GM19035 (cell line): Measurements from ENCODE around the gene LRP3.
A peak's percentile ranks its signal among the peaks of the same experiment; 100 is the strongest.

ENCODE experiments used
- ATAC-seq: cut with Tn5 transposase; IDR thresholded peaks from one replicate; pipeline ENCODE4 v1.9.1; 2021; ENCODE audit not compliant: unreplicated experiment

Gene LRP3

GRCh38 chr19:33235269-33235995 is 41.3 kb downstream of the LRP3 start:
- peak; percentile 75 for ATAC-seq

GRCh38 chr19:33235996-33236350 is 41.8 kb downstream of the LRP3 start:
- no peak for ATAC-seq

GRCh38 chr19:33236696-33237390 is 42.7 kb downstream of the LRP3 start:
- ATAC-seq: no peak

- ATAC-seq: no peak
These were observed 44.5 kb downstream of the LRP3 start for GRCh38 chr19:33238481-33239149.

- no peak for ATAC-seq
These were observed 45.3 kb downstream of the LRP3 start for GRCh38 chr19:33239223-33239975.

- ATAC-seq: no peak
These were observed 46.1 kb downstream of the LRP3 start for GRCh38 chr19:33240181-33240771.

- no peak for ATAC-seq
These were observed 47.0 kb downstream of the LRP3 start for GRCh38 chr19:33241091-33241529.

- no peak for ATAC-seq
These were observed 47.5 kb downstream of the LRP3 start for GRCh38 chr19:33241530-33242101.

GRCh38 chr19:33242131-33242530 is 48.0 kb downstream of the LRP3 start:
- no peak for ATAC-seq

GRCh38 chr19:33242911-33243310 is 48.8 kb downstream of the LRP3 start:
- ATAC-seq: no peak

- no peak for ATAC-seq
These were observed 52.0 kb downstream of the LRP3 start for GRCh38 chr19:33245948-33246708.

- no peak for ATAC-seq
These were observed 52.7 kb downstream of the LRP3 start for GRCh38 chr19:33246709-33247440.

GRCh38 chr19:33247441-33247819 is 53.3 kb downstream of the LRP3 start:
- ATAC-seq: no peak

- ATAC-seq: no peak
These were observed 54.0 kb downstream of the LRP3 start for GRCh38 chr19:33248104-33248503.

GRCh38 chr19:33248553-33248953 is 54.4 kb downstream of the LRP3 start:
- no peak for ATAC-seq

GRCh38 chr19:33248954-33249613 is 55.0 kb downstream of the LRP3 start:
- no peak for ATAC-seq

- no peak for ATAC-seq
These were observed 55.7 kb downstream of the LRP3 start for GRCh38 chr19:33249740-33250366.

GRCh38 chr19:33250500-33250899 is 56.4 kb downstream of the LRP3 start:
- ATAC-seq: no peak
